ENCODE results near the gene GIGYF1. TPM values are rescaled to one million over a fixed set of nuclear protein-coding genes. Genes with fewer than 3 reads are reported as not detected.

Gene GIGYF1
- total and polyA plus RNA-seq, 2 of the 8 experiments (the other 6 are each of a cell fraction or from before 2014, with no cell fraction given) = 24.1 to 99.3 TPM

DNA sequence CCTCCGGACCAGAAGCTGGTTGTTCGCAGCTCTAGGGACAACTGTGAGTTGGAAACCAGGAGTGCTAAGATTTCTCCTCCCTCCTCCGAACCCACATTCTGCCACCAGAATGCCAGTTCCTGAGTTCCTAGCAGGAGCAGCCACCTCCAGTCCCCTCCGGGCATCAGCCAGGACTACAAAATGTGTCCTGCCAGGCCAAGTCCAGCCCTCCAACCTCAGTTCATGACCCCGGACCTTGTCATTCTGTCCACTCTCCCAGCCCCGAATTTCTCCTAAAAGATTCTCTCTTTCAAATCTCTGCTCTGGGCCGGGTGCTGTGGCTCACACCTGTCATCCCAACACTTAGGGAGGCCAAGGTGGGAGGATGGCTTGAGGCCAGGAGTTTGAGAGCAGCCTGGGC is 41.7 kb upstream of the GIGYF1 start:
- no peak overlapping the region for H4K91ac ChIP-seq (replicated peaks; ENCODE audit: insufficient read length, low read length)
- CTCF ChIA-PET (ENCODE audit: partially characterized antibody) = interaction anchor here (2.0 kb wide), 1 partner anchor 10 kb away, joined by 7 read pairs; no protein-coding TSS in a partner anchor
- no peak for FAIRE-seq

More for the DNA sequence above, 41.7 kb upstream of the GIGYF1 start:
- Histone ChIP-seq H3K4ac (replicated peaks; ENCODE audit: insufficient read length, low read depth, low read length) (no peak overlapping the region), H2BK120ac (replicated peaks; ENCODE audit: low read depth, low read length) (no peak overlapping the region), H3K79me1 (ENCODE audit: low read depth, low read length) (no peaks in the 10 kb centered on the region), H3K4me3 (ENCODE audit: extremely low read depth in 1 of 4, insufficient read depth in 2 of 4, low read depth in 3 of 4, low read length in 4 of 4) (no peak overlapping the region), H3K14ac (ENCODE audit: insufficient read length) (no peak overlapping the region), H3K27ac (ENCODE audit: low read depth, low read length) (no peak overlapping the region), H3K9me3 (ENCODE audit: insufficient read depth in 2 of 2, low read depth in 1 of 2, low read length in 1 of 2) (no peaks in the 10 kb centered on the region), H3K79me2 (ENCODE audit: control insufficient read depth in 1 of 2, insufficient read depth in 2 of 2, low read length in 2 of 2) (no peaks in the 10 kb centered on the region), H4K20me1 (replicated peaks in 1 of 2; ENCODE audit: control insufficient read depth in 1 of 2, insufficient read depth in 2 of 2, low read length in 2 of 2) (no peaks in the 10 kb centered on the region), H3K4me2 (ENCODE audit: insufficient read depth in 1 of 2, low read depth in 2 of 2, low read length in 2 of 2) (no peak overlapping the region), H2AFZ (ENCODE audit: low read length) (no peak overlapping the region), H3K4me1 (replicated peaks in 1 of 4; ENCODE audit: control insufficient read depth in 3 of 4, insufficient read depth in 4 of 4, low read length in 3 of 4) (no peaks in the 10 kb centered on the region), H3K56ac (replicated peaks; ENCODE audit: insufficient read length, low read depth, low read length) (no peak overlapping the region), H3K23me2 (ENCODE audit: low read depth, low read length) (no peaks in the 10 kb centered on the region), H3K36me3 (ENCODE audit: control insufficient read depth in 2 of 4, insufficient read depth in 4 of 4, low read length in 3 of 4) (no peaks in the 10 kb centered on the region), H4K5ac (ENCODE audit: insufficient read length, low read depth, low read length) (no peak overlapping the region), H3K23ac (ENCODE audit: insufficient read length) (no peak overlapping the region), H3K18ac (ENCODE audit: extremely low read depth, low read length) (no peak overlapping the region), H2BK20ac (ENCODE audit: low read length) (no peak overlapping the region), H3K9ac (replicated peaks in 1 of 4; ENCODE audit: extremely low read depth in 1 of 4, low read depth in 3 of 4, low read length in 3 of 4) (no peak overlapping the region), H2BK15ac (ENCODE audit: low read length) (no peak overlapping the region), H4K8ac (ENCODE audit: extremely low read depth, insufficient read depth, low read length) (no peak overlapping the region), H2BK12ac (ENCODE audit: low read depth, low read length) (no peak overlapping the region), H2AK5ac (ENCODE audit: low read depth, low read length) (no peak overlapping the region), H3K27me3 (replicated peaks in 1 of 4; ENCODE audit: control insufficient read depth in 3 of 4, extremely low read depth in 1 of 4, insufficient read depth in 3 of 4, low read length in 3 of 4) (no peaks in the 10 kb centered on the region), H2BK5ac (ENCODE audit: low read depth, low read length) (no peak overlapping the region)
- DNase-seq (ENCODE audit: low read depth in 1 of 2, low spot score in 2 of 2) = no peak
- POLR2A ChIA-PET (ENCODE audit: partially characterized antibody) = no interaction called here
- TF ChIP-seq, protein P1, sequence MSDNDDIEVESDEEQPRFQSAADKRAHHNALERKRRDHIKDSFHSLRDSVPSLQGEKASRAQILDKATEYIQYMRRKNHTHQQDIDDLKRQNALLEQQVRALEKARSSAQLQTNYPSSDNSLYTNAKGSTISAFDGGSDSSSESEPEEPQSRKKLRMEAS (IDR thresholded peaks at IDR 0.05) = no peak
- no peak for TF ChIP-seq RAD21 (IDR thresholded peaks at IDR 0.05 in 1 of 2, conservative IDR thresholded peaks at IDR 0.05 in 1 of 2; ENCODE audit: low read depth in 2 of 2, low read length in 2 of 2)
- TF ChIP-seq EP300 (IDR thresholded peaks at IDR 0.05; ENCODE audit: borderline replicate concordance in 1 of 2, low read depth in 2 of 2, low read length in 2 of 2) = no peak
- no peak for TF ChIP-seq RFX5 (IDR thresholded peaks at IDR 0.05; ENCODE audit: borderline replicate concordance, low read depth, low read length)
- 89% methylated on average over 4 of the region's 7 CpGs; no CpG with 5 or more reads in 1 of the 2 experiments for WGBS, 2 experiments (ENCODE audit: extremely low coverage in 1 of 2, insufficient coverage in 1 of 2, insufficient read length in 1 of 2, insufficient replicate concordance in 2 of 2, low coverage in 1 of 2, low lambda C conversion rate in 2 of 2, missing lambda C conversion rate in 1 of 2)

All from H1 (cell line).